HG03439 (cell line): Measurements from ENCODE around the gene SPATA45.

Experiments
- ATAC-seq: cut with Tn5 transposase; IDR thresholded peaks from one replicate; pipeline ENCODE4 v1.9.1; 2021; ENCODE audit warnings: mild to moderate bottlenecking, moderate library complexity; ENCODE audit not compliant: unreplicated experiment

Gene SPATA45

DNA sequence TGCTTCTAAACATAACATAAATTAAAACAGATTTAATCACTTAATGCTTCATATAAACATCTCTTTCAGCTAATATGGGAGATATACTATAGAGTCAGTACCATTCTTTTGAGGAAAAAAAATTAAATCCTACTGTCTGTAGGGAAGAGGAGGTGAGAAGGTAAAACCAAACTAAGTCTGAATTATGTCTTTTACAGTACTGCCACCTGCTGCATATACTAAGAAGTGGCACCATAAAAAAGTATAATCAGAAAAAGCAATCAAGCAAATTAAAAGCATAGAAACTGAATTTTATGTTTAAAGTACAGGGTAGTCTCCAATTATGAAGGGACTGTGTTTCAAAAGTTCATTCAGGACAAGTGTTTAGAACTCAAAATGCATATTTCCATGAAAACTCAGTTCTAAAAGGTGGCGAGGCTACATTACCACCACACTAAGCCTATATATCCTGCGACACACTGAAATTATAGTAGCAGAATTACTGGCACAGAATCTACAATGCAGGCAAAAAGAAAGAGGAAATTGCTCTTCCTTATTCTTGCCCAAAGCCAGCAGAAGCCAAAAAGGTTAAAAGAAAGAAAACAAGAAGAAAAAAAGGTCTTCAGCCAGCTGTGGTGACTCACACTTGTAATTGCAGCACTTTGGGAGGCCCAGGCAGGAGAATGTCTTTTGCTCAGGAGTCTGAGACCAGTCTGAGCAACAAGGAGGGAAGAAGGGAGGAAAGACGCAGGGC, 64.9 kb downstream of the SPATA45 start:
- ATAC-seq: no peak

DNA sequence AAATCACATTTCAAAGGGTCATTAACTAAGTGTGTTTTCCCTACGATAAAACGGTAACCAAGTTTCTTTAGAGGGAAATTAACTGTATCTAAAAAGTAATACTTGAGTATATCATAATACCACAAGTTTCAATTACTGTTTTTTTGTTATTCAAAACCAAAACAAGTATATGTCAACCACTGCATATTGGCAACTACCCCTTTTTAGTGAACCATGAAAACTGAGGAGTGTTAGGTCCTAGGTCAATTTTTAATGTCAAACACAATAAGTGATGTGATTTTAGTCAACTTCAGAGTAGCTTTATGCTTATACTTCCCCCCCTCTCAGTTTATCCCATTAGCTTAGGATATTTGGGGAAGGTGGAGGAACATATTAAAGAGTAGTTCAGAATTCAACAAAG, 66.2 kb downstream of the SPATA45 start:
- ATAC-seq: no peak

DNA sequence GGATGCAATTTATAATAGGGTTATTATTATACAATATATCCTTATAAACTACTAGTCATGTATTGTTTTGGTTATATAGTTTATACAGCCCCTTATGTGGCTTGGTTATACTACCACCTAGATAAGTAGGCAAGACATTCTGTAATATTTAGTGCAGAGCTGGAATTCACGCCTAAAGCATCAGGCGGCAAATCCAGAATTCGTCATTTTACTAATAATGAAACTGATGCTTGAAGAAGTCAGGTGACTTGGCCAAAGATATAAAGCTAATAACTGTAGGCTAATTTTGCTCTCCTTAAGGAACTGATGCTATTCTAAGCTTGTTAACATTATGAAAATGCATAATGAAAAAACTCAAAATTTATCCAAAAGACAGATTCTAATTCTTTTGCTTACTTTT, 66.7 kb downstream of the SPATA45 start:
- ATAC-seq: no peak
